Measurements from ENCODE around the gene DDX51.
"Not testable (repeated sequence)": the region's sequence is repeated elsewhere in the genome, so short reads cannot be mapped to it uniquely, and the experiment has no call there.

Gene DDX51

DNA sequence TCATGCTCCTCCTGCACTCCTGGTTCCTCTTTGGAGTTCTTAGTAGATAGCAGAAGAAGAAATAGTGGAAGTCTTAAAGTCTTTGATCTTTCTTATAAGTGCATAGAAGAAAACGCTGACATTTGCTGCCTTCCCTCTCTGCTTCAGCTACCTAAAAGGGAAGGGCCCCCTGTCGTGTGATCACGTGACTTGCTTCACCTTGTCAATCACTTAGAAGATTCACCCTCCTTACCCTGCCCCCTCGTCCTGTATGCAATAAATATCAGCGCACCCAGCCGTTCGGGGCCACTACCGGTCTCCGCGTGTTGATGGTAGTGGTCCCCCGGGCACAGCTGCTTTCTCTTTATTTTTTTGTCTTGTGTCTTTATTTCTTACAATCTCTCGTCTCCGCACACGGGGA is 41.0 kb downstream of the DDX51 start:
- not testable (repeated sequence) for H3K27me3 ChIP-seq (ENCODE audit: insufficient read depth, low read length, poor library complexity); DNase-seq; H3K4me3 ChIP-seq (ENCODE audit: low read length); H2AK5ac ChIP-seq (ENCODE audit: low read length); H4K8ac ChIP-seq (ENCODE audit: low read depth, low read length); H3K23ac ChIP-seq (ENCODE audit: low read length); H3K4me1 ChIP-seq (ENCODE audit: control insufficient read depth, low read depth, low read length); H3K79me2 ChIP-seq (ENCODE audit: control insufficient read depth, insufficient read depth, low read length); H4K5ac ChIP-seq (ENCODE audit: low read length); H3K4ac ChIP-seq (ENCODE audit: low read depth, low read length); H2BK5ac ChIP-seq (ENCODE audit: low read length); H3K9ac ChIP-seq (ENCODE audit: low read length); H2BK120ac ChIP-seq (ENCODE audit: low read depth, low read length); H3K27ac ChIP-seq (ENCODE audit: low read depth, low read length); H3K56ac ChIP-seq (ENCODE audit: low read length); H3K4me2 ChIP-seq (ENCODE audit: low read length); H3K36me3 ChIP-seq (ENCODE audit: control insufficient read depth, insufficient read depth, low read length); H3K79me1 ChIP-seq (ENCODE audit: low read length); H2BK15ac ChIP-seq (replicated peaks; ENCODE audit: low read depth); H3K18ac ChIP-seq (ENCODE audit: low read length)
- no CpG with 5 or more reads among the region's 14 CpGs for WGBS (ENCODE audit: extremely low coverage, insufficient coverage, low lambda C conversion rate)

DNA sequence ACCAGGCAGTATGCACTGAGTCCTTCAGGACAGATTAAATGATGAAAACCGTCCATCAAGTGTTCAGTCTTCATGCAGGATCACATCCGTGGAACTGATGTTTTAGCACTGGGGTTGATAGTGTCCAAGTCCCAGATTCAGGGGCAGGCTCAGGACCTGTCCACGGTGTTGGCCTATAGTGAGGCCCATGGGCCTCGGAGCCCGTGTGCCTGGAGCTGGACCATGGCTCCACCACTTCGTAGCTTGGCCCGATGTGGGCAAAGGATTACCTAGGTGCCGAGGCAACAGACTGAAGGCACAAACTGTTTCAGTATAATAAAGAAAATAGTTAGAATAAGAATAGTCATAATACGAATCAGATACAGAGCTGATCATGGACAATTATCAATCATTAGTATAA is 41.8 kb downstream of the DDX51 start:
- Histone ChIP-seq H2AK5ac (ENCODE audit: low read length) (no peak overlapping the region), H3K56ac (ENCODE audit: low read length) (no peak overlapping the region), H3K79me2 (ENCODE audit: control insufficient read depth, insufficient read depth, low read length) (no peaks in the 10 kb centered on the region), H4K8ac (ENCODE audit: low read depth, low read length) (no peak overlapping the region), H3K36me3 (ENCODE audit: control insufficient read depth, insufficient read depth, low read length) (no peaks in the 10 kb centered on the region), H3K27me3 (ENCODE audit: insufficient read depth, low read length, poor library complexity) (no peaks in the 10 kb centered on the region), H3K4me1 (ENCODE audit: control insufficient read depth, low read depth, low read length) (no peaks in the 10 kb centered on the region), H3K23ac (ENCODE audit: low read length) (no peak overlapping the region), H3K27ac (ENCODE audit: low read depth, low read length) (no peak overlapping the region), H2BK5ac (ENCODE audit: low read length) (no peak overlapping the region), H3K4ac (ENCODE audit: low read depth, low read length) (no peak overlapping the region), H2BK15ac (replicated peaks; ENCODE audit: low read depth) (no peak overlapping the region), H3K4me3 (ENCODE audit: low read length) (no peak overlapping the region), H3K9ac (ENCODE audit: low read length) (no peak overlapping the region), H3K79me1 (ENCODE audit: low read length) (peaks cover 2% of the 10 kb centered on the region), H4K5ac (ENCODE audit: low read length) (no peak overlapping the region), H3K18ac (ENCODE audit: low read length) (no peak overlapping the region), H2BK120ac (ENCODE audit: low read depth, low read length) (no peak overlapping the region), H3K4me2 (ENCODE audit: low read length) (no peak overlapping the region)
- no peak for DNase-seq
- no CpG with 5 or more reads among the region's 9 CpGs for WGBS (ENCODE audit: extremely low coverage, insufficient coverage, low lambda C conversion rate)

- Histone ChIP-seq H3K4me1 (ENCODE audit: control insufficient read depth, low read depth, low read length) (no peaks in the 10 kb centered on the region), H3K18ac (ENCODE audit: low read length) (no peak overlapping the region), H2AK5ac (ENCODE audit: low read length) (no peak overlapping the region), H3K56ac (ENCODE audit: low read length) (no peak overlapping the region), H4K5ac (ENCODE audit: low read length) (no peak overlapping the region), H3K27ac (ENCODE audit: low read depth, low read length) (no peak overlapping the region), H3K4ac (ENCODE audit: low read depth, low read length) (no peak overlapping the region), H3K27me3 (ENCODE audit: insufficient read depth, low read length, poor library complexity) (no peaks in the 10 kb centered on the region), H3K23ac (ENCODE audit: low read length) (no peak overlapping the region), H2BK5ac (ENCODE audit: low read length) (no peak overlapping the region), H3K79me1 (ENCODE audit: low read length) (peaks cover 2% of the 10 kb centered on the region), H3K4me3 (ENCODE audit: low read length) (no peak overlapping the region), H3K79me2 (ENCODE audit: control insufficient read depth, insufficient read depth, low read length) (no peaks in the 10 kb centered on the region), H3K9ac (ENCODE audit: low read length) (no peak overlapping the region), H3K36me3 (ENCODE audit: control insufficient read depth, insufficient read depth, low read length) (no peaks in the 10 kb centered on the region), H2BK15ac (replicated peaks; ENCODE audit: low read depth) (no peak overlapping the region), H2BK120ac (ENCODE audit: low read depth, low read length) (no peak overlapping the region), H4K8ac (ENCODE audit: low read depth, low read length) (no peak overlapping the region), H3K4me2 (ENCODE audit: low read length) (no peak overlapping the region)
- DNase-seq: no peak
- no CpG with 5 or more reads among the region's 13 CpGs for WGBS (ENCODE audit: extremely low coverage, insufficient coverage, low lambda C conversion rate)
Measured at GRCh38 chr12:132100306-132101065, 43.6 kb downstream of the DDX51 start.

DNA sequence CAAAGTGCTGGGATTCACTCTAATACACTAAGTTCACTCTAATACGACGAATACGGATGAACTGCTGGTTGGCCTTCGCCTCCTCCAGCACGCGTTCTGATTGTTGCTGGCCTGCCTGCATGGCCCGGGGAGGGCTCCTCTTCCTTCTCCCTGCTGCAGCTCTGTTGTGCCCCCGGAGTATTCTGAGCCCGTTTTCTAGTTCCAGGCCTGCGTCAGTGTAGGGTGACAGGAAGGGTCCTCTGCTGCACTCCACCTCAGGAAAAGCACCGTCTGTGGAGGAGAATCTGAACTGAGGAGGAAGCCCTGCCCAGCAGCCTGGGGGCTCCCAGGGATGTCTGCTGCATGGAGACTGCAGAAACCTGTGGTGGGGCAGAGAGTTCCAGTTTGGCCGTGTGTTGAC is 44.4 kb downstream of the DDX51 start:
- no CpG with 5 or more reads among the region's 12 CpGs for WGBS (ENCODE audit: extremely low coverage, insufficient coverage, low lambda C conversion rate)
- no peaks in the 10 kb centered on the region for H3K4me1 ChIP-seq (ENCODE audit: control insufficient read depth, low read depth, low read length)

DNA sequence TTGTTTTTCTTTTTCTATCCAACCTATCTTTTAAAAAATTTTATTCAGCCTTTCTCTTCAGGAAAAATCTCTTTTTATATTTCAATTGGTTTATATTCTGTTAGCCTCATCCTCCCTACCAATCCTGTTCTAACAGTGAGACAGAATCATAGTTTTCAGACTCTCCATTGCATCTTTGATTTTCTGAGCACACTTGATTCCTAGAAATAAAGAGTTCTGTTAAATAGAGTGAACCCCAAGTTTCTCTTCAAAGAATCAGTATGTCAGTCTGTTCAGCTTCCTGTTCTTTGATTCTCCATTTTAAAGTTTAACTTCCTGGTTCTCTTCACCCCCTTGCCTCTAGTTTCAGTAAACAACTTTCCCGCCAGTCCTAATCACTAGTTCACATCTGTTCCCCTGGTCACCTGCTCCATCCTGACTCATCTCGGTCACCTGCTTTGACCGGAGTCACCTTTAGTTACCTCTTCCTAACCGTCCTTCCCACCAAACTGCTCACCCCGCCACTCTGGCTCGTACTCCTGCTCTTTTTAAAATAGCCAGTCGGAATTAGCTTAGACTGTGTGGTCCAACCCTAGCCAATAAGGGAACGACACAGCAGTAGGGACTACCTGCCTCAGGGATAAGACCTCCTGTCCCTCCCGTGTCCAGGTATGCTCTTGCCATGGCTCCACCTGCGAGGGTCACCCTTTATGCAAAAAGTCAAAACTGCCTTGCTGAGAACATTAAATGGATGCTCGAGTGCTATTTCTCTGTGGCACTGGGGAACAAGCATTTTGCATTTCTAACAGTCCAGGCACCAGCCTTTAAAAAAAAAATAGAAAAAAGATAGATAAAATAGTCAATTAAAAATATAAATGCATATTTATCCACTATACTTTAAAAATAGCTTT is 48.4 kb downstream of the DDX51 start:
- no peak overlapping the region for H3K9ac ChIP-seq (ENCODE audit: low read length)
- no peak overlapping the region for H4K8ac ChIP-seq (ENCODE audit: low read depth, low read length)
- no peak overlapping the region for H2BK120ac ChIP-seq (ENCODE audit: low read depth, low read length)
- no peak overlapping the region for H4K5ac ChIP-seq (ENCODE audit: low read length)
- H3K4me2 ChIP-seq (ENCODE audit: low read length): no peak overlapping the region
- peaks cover 2% of the 10 kb centered on the region for H3K79me1 ChIP-seq (ENCODE audit: low read length)
- WGBS (ENCODE audit: extremely low coverage, insufficient coverage, low lambda C conversion rate): no CpG with 5 or more reads among the region's 11 CpGs
- no peak overlapping the region for H3K27ac ChIP-seq (ENCODE audit: low read depth, low read length)
- no peak overlapping the region for H2BK5ac ChIP-seq (ENCODE audit: low read length)
- H2AK5ac ChIP-seq (ENCODE audit: low read length): no peak overlapping the region
- no peak for DNase-seq
- no peaks in the 10 kb centered on the region for H3K27me3 ChIP-seq (ENCODE audit: insufficient read depth, low read length, poor library complexity)
- H3K18ac ChIP-seq (ENCODE audit: low read length): no peak overlapping the region
- no peak overlapping the region for H3K4ac ChIP-seq (ENCODE audit: low read depth, low read length)
- H3K4me3 ChIP-seq (ENCODE audit: low read length): no peak overlapping the region
- H3K23ac ChIP-seq (ENCODE audit: low read length): no peak overlapping the region
- H3K4me1 ChIP-seq (ENCODE audit: control insufficient read depth, low read depth, low read length): no peaks in the 10 kb centered on the region
- H3K36me3 ChIP-seq (ENCODE audit: control insufficient read depth, insufficient read depth, low read length): no peaks in the 10 kb centered on the region
- H2BK15ac ChIP-seq (replicated peaks; ENCODE audit: low read depth): no peak overlapping the region
- H3K79me2 ChIP-seq (ENCODE audit: control insufficient read depth, insufficient read depth, low read length): no peaks in the 10 kb centered on the region
- no peak overlapping the region for H3K56ac ChIP-seq (ENCODE audit: low read length)

More for the DNA sequence above, 44.4 kb downstream of the DDX51 start:
- Histone ChIP-seq H4K8ac (ENCODE audit: low read depth, low read length) (no peak overlapping the region), H3K18ac (ENCODE audit: low read length) (no peak overlapping the region), H3K79me2 (ENCODE audit: control insufficient read depth, insufficient read depth, low read length) (no peaks in the 10 kb centered on the region), H3K4ac (ENCODE audit: low read depth, low read length) (no peak overlapping the region), H3K4me3 (ENCODE audit: low read length) (no peak overlapping the region), H3K4me2 (ENCODE audit: low read length) (no peak overlapping the region), H3K79me1 (ENCODE audit: low read length) (peaks cover 2% of the 10 kb centered on the region), H2BK15ac (replicated peaks; ENCODE audit: low read depth) (no peak overlapping the region), H2BK5ac (ENCODE audit: low read length) (no peak overlapping the region), H3K27ac (ENCODE audit: low read depth, low read length) (no peak overlapping the region), H4K5ac (ENCODE audit: low read length) (no peak overlapping the region), H3K9ac (ENCODE audit: low read length) (no peak overlapping the region), H2BK120ac (ENCODE audit: low read depth, low read length) (no peak overlapping the region), H3K56ac (ENCODE audit: low read length) (no peak overlapping the region), H2AK5ac (ENCODE audit: low read length) (no peak overlapping the region), H3K23ac (ENCODE audit: low read length) (no peak overlapping the region), H3K36me3 (ENCODE audit: control insufficient read depth, insufficient read depth, low read length) (no peaks in the 10 kb centered on the region), H3K27me3 (ENCODE audit: insufficient read depth, low read length, poor library complexity) (no peaks in the 10 kb centered on the region)
- no peak for DNase-seq

Data from mesendoderm (in vitro differentiated cells).